Retinal pigment epithelial cell (primary cell): ENCODE results near the gene UBXN11.

Source experiments
- DNase-seq: peaks from one replicate; pipeline ENCODE4 v3.0.0-alpha.2; 2010; ENCODE audit warnings: low read depth
- H3K4me3 ChIP-seq: 2 replicates; pipeline ENCODE4 v1.5.1; 2011; ENCODE audit warnings: mild to moderate bottlenecking, low read length, control low read depth, moderate library complexity
- CTCF ChIP-seq: conservative IDR thresholded peaks from 2 replicates; pipeline ENCODE4 v1.5.1; 2011; ENCODE audit warnings: low read depth, low read length, control low read depth, inconsistent platforms

The UBXN11 gene

GRCh38 chr1:26274801-26275425 is 31.5 kb downstream of the UBXN11 start:
- DNase-seq, result no peak

GRCh38 chr1:26269198-26269550 is 37.3 kb downstream of the UBXN11 start:
- no peak for TF ChIP-seq CTCF
- DNase-seq, result no peak
- H3K4me3 ChIP-seq, result no peak overlapping the region

More at GRCh38 chr1:26274801-26275425, 31.5 kb downstream of the UBXN11 start:
- H3K4me3 ChIP-seq, result no peak overlapping the region
- TF ChIP-seq CTCF, result no peak

GRCh38 chr1:26268290-26269197 is 37.9 kb downstream of the UBXN11 start:
- no peak for DNase-seq
- no peak overlapping the region for H3K4me3 ChIP-seq
- no peak for TF ChIP-seq CTCF

GRCh38 chr1:26265405-26265804 is 41.0 kb downstream of the UBXN11 start:
- no peak overlapping the region for H3K4me3 ChIP-seq
- TF ChIP-seq CTCF, result no peak
- no peak for DNase-seq

- DNase-seq, result no peak
- H3K4me3 ChIP-seq, result no peak overlapping the region
- TF ChIP-seq CTCF, result no peak
Measured at GRCh38 chr1:26263212-26263611, 43.2 kb downstream of the UBXN11 start.

- no peak for DNase-seq
- TF ChIP-seq CTCF, result no peak
- H3K4me3 ChIP-seq, result no peak overlapping the region
Measured at GRCh38 chr1:26259578-26259977, 46.9 kb downstream of the UBXN11 start.

- TF ChIP-seq CTCF, result no peak
- DNase-seq, result no peak
- no peak overlapping the region for H3K4me3 ChIP-seq
Measured at GRCh38 chr1:26259005-26259404, 47.4 kb downstream of the UBXN11 start.
